IMR-90 (cell line): ENCODE data around the gene ARF5. TPM values are rescaled to one million over a fixed set of nuclear protein-coding genes. Genes with fewer than 3 reads are reported as not detected.

Experiments used
- ATAC-seq: fragments of 200-7000 bp; cut with Tn5 transposase; 2 replicates; pipeline ENCODE4 v1.9.1; 2020; ENCODE audit warnings: low read depth, mild to moderate bottlenecking, moderate library complexity
- Bru-seq: library from RNA; stranded (reverse); fragments of 400-500 nt; gene quantifications from one replicate; lab custom pipeline; 2021; lab: Mats Ljungman, UMichigan
- BruChase-seq, 2 experiments: library from RNA; stranded (reverse); fragments of 400-500 nt; gene quantifications; one replicate each; lab custom pipeline; 2021; lab: Mats Ljungman, UMichigan
- BruUV-seq: library from RNA; stranded (reverse); fragments of 400-500 nt; replicated peaks from 2 replicates; lab custom pipeline; 2021; lab: Mats Ljungman, UMichigan
- CTCF ChIA-PET: fragments of 300-600 bp; formaldehyde crosslinking; extraction: SDS; loops from one replicate; lab custom pipeline; 2021; ENCODE audit warnings: antibody characterized with exemption; lab: Yijun Ruan, JAX
- POLR2A ChIA-PET: fragments of 300-600 bp; sonication (Branson Sonifier 250); formaldehyde crosslinking; loops from one replicate; lab custom pipeline; 2022; ENCODE audit warnings: antibody characterized with exemption; ENCODE audit not compliant: unreplicated experiment; lab: Charles Lee
- DNase-seq: peaks from one replicate; pipeline ENCODE4 v3.0.0; 2013
- H2AFZ ChIP-seq: replicated peaks from 2 replicates; pipeline ENCODE3; 2013; ENCODE audit warnings: low read length, mild to moderate bottlenecking; ENCODE audit not compliant: poor library complexity
- H2AK5ac ChIP-seq: 2 replicates; pipeline ENCODE4 v1.6.1; 2013; ENCODE audit warnings: low read depth, low read length, inconsistent platforms
- H2AK9ac ChIP-seq: replicated peaks from 2 replicates; pipeline ENCODE3; 2013; ENCODE audit warnings: mild to moderate bottlenecking, low read depth, low read length, moderate library complexity; ENCODE audit not compliant: poor library complexity
- H2BK120ac ChIP-seq: 2 replicates; pipeline ENCODE4 v1.6.1; 2013; ENCODE audit warnings: low read depth, low read length, inconsistent platforms
- H2BK15ac ChIP-seq: 3 replicates; pipeline ENCODE4 v1.6.1; 2013; ENCODE audit warnings: low read depth, low read length, inconsistent platforms
- H2BK20ac ChIP-seq: 2 replicates; pipeline ENCODE4 v1.6.1; 2013; ENCODE audit warnings: low read depth, mild to moderate bottlenecking, inconsistent platforms, low read length, moderate library complexity
- H2BK5ac ChIP-seq: 2 replicates; pipeline ENCODE4 v1.6.1; 2013; ENCODE audit warnings: mild to moderate bottlenecking, low read depth, low read length, inconsistent platforms; ENCODE audit not compliant: poor library complexity, severe bottlenecking
- H3K14ac ChIP-seq: replicated peaks from 2 replicates; pipeline ENCODE4 v1.6.1; 2013; ENCODE audit warnings: low read depth, low read length, inconsistent platforms
- H3K18ac ChIP-seq: 2 replicates; pipeline ENCODE4 v1.6.1; 2013; ENCODE audit warnings: low read depth, low read length, control low read depth
- H3K23ac ChIP-seq: 2 replicates; pipeline ENCODE4 v1.6.1; 2013; ENCODE audit warnings: low read depth, low read length, inconsistent platforms
- H3K27ac ChIP-seq: 2 replicates; pipeline ENCODE4 v1.5.1; 2013; ENCODE audit warnings: mild to moderate bottlenecking, control low read depth, low read length; ENCODE audit not compliant: insufficient read depth
- H3K27me3 ChIP-seq: 2 replicates; pipeline ENCODE4 v1.6.1; 2013; ENCODE audit warnings: low read length; ENCODE audit not compliant: control insufficient read depth, insufficient read depth
- H3K36me3 ChIP-seq: 2 replicates; pipeline ENCODE4 v1.6.1; 2013; ENCODE audit warnings: low read length, mixed read lengths; ENCODE audit not compliant: control insufficient read depth, insufficient read depth
- H3K4ac ChIP-seq: 2 replicates; pipeline ENCODE4 v1.6.1; 2013; ENCODE audit warnings: low read depth, low read length, inconsistent platforms
- H3K4me1 ChIP-seq: 2 replicates; pipeline ENCODE4 v1.6.1; 2013; ENCODE audit warnings: low read length, mixed read lengths; ENCODE audit not compliant: control insufficient read depth, insufficient read depth
- H3K4me2 ChIP-seq: 2 replicates; pipeline ENCODE4 v1.6.1; 2013; ENCODE audit warnings: low read depth, mild to moderate bottlenecking, control low read depth, low read length, moderate library complexity
- H3K4me3 ChIP-seq: 2 replicates; pipeline ENCODE4 v1.5.1; 2013; ENCODE audit warnings: low read depth, mild to moderate bottlenecking, control low read depth, low read length, moderate library complexity; ENCODE audit not compliant: insufficient read depth
- H3K56ac ChIP-seq: 2 replicates; pipeline ENCODE4 v1.6.1; 2013; ENCODE audit warnings: low read length, inconsistent platforms; ENCODE audit not compliant: insufficient read depth; ENCODE audit errors: extremely low read depth
- H3K79me1 ChIP-seq, 2 experiments: 2 replicates each; pipeline ENCODE4 v1.6.1; 2013; ENCODE audit warnings: low read length in 2 of 2, inconsistent platforms in 1 of 2, low read depth in 1 of 2
- H3K9ac ChIP-seq: 2 replicates; pipeline ENCODE4 v1.6.1; 2013; ENCODE audit warnings: low read depth, low read length, control low read depth
- H3K9me1 ChIP-seq: 2 replicates; pipeline ENCODE4 v1.6.1; 2013; ENCODE audit warnings: low read length, inconsistent platforms; ENCODE audit not compliant: insufficient read depth
- H3K9me3 ChIP-seq: 2 replicates; pipeline ENCODE4 v1.6.1; 2013; ENCODE audit warnings: low read length; ENCODE audit not compliant: control insufficient read depth, insufficient read depth
- H4K20me1 ChIP-seq: 2 replicates; pipeline ENCODE4 v1.6.1; 2013; ENCODE audit warnings: low read length, inconsistent platforms; ENCODE audit not compliant: insufficient read depth
- H4K5ac ChIP-seq: 2 replicates; pipeline ENCODE4 v1.6.1; 2013; ENCODE audit warnings: mild to moderate bottlenecking, low read depth, low read length, control low read depth
- H4K8ac ChIP-seq, 2 experiments: 2 replicates each; pipeline ENCODE4 v1.6.1; 2013; ENCODE audit warnings: low read depth in 2 of 2, low read length in 2 of 2, control low read depth in 1 of 2, inconsistent platforms in 1 of 2
- H4K91ac ChIP-seq: 2 replicates; pipeline ENCODE4 v1.6.1; 2013; ENCODE audit warnings: low read depth, low read length, inconsistent platforms; ENCODE audit not compliant: insufficient read depth
- BHLHE40 ChIP-seq: fragments of 150-350 bp; IDR thresholded peaks from 2 replicates; pipeline ENCODE4 v1.6.1; 2016; ENCODE audit warnings: mild to moderate bottlenecking, low read depth, low read length
- FOS ChIP-seq: fragments of 150-350 bp; IDR thresholded peaks from 2 replicates; pipeline ENCODE4 v1.6.1; 2016; ENCODE audit warnings: low read depth, low read length
- MAZ ChIP-seq: IDR thresholded peaks from 2 replicates; pipeline ENCODE4 v1.6.1; 2012; ENCODE audit warnings: low read depth, mild to moderate bottlenecking, low read length, improper control_type of control experiment, moderate library complexity, borderline replicate concordance
- POLR2A ChIP-seq: IDR thresholded peaks from 2 replicates; pipeline ENCODE4 v1.6.1; 2012; ENCODE audit warnings: mild to moderate bottlenecking, low read depth, low read length
- WGBS, 2 experiments: methylation state at CpG; one replicate each; pipeline versions ENCODE4 v1.1.5 to v1.1.7; 2013; ENCODE audit warnings: missing lambda C conversion rate in 2 of 2; ENCODE audit not compliant: insufficient read length in 1 of 2; ENCODE audit errors: extremely low coverage in 2 of 2; 5-methylcytosine and 5-hydroxymethylcytosine counted together
- dilution Hi-C: fragments of 300-500 bp; cut with HindIII; formaldehyde crosslinking; loops from one replicate; pipeline ENCODE4 v1.14.3; 2018; ENCODE audit warnings: low sequenced_read_pairs; ENCODE audit not compliant: unreplicated experiment
- in situ Hi-C: fragments of 300-500 bp; cut with MboI; formaldehyde crosslinking; loops from 3 replicates; pipeline ENCODE4 v1.14.3; 2019; ENCODE audit warnings: low sequenced_read_pairs, inconsistent platforms, mixed read lengths
- intact Hi-C: fragments of 100-400 bp; cut with micrococcal nuclease; formaldehyde crosslinking; loops from 2 replicates; pipeline ENCODE4 v1.10.0; 2022
- long read RNA-seq: library from polyadenylated mRNA; unstranded; transcript quantifications from one replicate; pipeline ENCODE4 v2.0.0, GENCODE V29; 2021; ENCODE audit not compliant: unreplicated experiment
- polyA plus RNA-seq, 3 experiments: library from polyadenylated mRNA; depleted of rRNA; stranded (reverse); fragments of >200 nt; gene quantifications; 2 replicates each; pipeline ENCODE4 v1.2.3, GENCODE V29; 2012; ENCODE audit warnings: low replicate concordance in 1 of 3
- total RNA-seq: library from RNA; depleted of rRNA; stranded (reverse); fragments of >200 nt; gene quantifications from 2 replicates; pipeline ENCODE4 v1.2.3, GENCODE V29; 2012; rRNA removed

Gene ARF5
- 113 and 128 TPM in 2 replicates for total RNA-seq
- 274 and 288 TPM in 2 replicates for polyA plus RNA-seq (2012; rRNA removed)
- polyA plus RNA-seq (2012; cell fraction: cytosol; rRNA removed), result 222 and 398 TPM in 2 replicates
- 164 and 280 TPM in 2 replicates for polyA plus RNA-seq (2012; cell fraction: nucleus; rRNA removed; ENCODE audit: low replicate concordance)
- percentile 72 among the genes with signal in this experiment for Bru-seq, nascent RNA
- percentile 81 among the genes with signal in this experiment for BruChase-seq, experiment 1, labeled RNA remaining after a 6-hour chase
- percentile 67 among the genes with signal in this experiment for BruChase-seq, experiment 2, labeled RNA remaining after a 2-hour chase
- long read RNA-seq, transcript ARF5-201 (6 exons, 1,103 nt), result major isoform, 63 of 76 reads
- long read RNA-seq, partial matches to known transcripts, result 11 of 76 reads
- long read RNA-seq, other reads (novel, unspliced or antisense), result 2 of 76 reads

GRCh38 chr7:127588019-127588696 is at the start of gene ARF5:
Gene ARF5, plus strand, starts transcription at chr7:127588411. Its CDS starts 88 bp downstream, at chr7:127588499.
- H3K9me1 ChIP-seq, result peaks cover 17% of the 10 kb centered on the region
- H3K4me1 ChIP-seq, result peaks cover 19% of the 10 kb centered on the region
- H3K4me2 ChIP-seq, result peak within 1 kb of the TSS; percentile 96
- TF ChIP-seq FOS, result no peak
- TF ChIP-seq POLR2A, result peak; percentile 62
- peak; percentile 67 for TF ChIP-seq BHLHE40
- peak; percentile 64; the same call in 1 of the 2 replicates for TF ChIP-seq MAZ
- no peaks in the 10 kb centered on the region for H3K9me3 ChIP-seq
- ChIA-PET POLR2A (interaction anchor here (0.6 kb wide), 2 partner anchors 68 to 124 kb away, joined by 4 to 9 read pairs; no protein-coding TSS in a partner anchor), CTCF (interaction anchor here (1.1 to 2.0 kb wide), 3 partner anchors 10 to 622 kb away, joined by 3 to 7 read pairs (median 5); no protein-coding TSS in a partner anchor)
- DNase-seq (peak; percentile 72), ATAC-seq (peak; percentile 79)
- peak within 1 kb of the TSS; percentile 96 for H4K5ac ChIP-seq
- H3K4ac ChIP-seq, result peak within 1 kb of the TSS; percentile 89
- H4K20me1 ChIP-seq, result peaks cover 20% of the 10 kb centered on the region
- H3K36me3 ChIP-seq, result peaks cover 14% of the 10 kb centered on the region
- H3K14ac ChIP-seq, result peak within 1 kb of the TSS; percentile 96
- H2AK5ac ChIP-seq, result peak within 1 kb of the TSS; percentile 60
- H2AK9ac ChIP-seq, result peak within 1 kb of the TSS; percentile 92
- H2BK20ac ChIP-seq, result no peak within 1 kb of the TSS
- dilution Hi-C loops (no loop called here), in situ Hi-C loops (no loop called here), intact Hi-C loops (loop anchor here (2.0 to 10.0 kb wide), 5 partner anchors 45 to 621 kb away; partner anchors contain the start of genes LRRC4 and ZNF800)
- peak within 1 kb of the TSS; percentile 80 for H3K4me3 ChIP-seq
- H3K23ac ChIP-seq, result peak within 1 kb of the TSS; percentile 79
- 3% methylated on average over 30 of the region's 77 CpGs; no CpG with 5 or more reads in 1 of the 2 experiments for WGBS, 2 experiments
- H3K27ac ChIP-seq, result peak within 1 kb of the TSS; percentile 83
- peak within 1 kb of the TSS; percentile 57 for H4K91ac ChIP-seq
- peak within 1 kb of the TSS; percentile 24; the same call in 1 of the 2 replicates for H3K56ac ChIP-seq
- no peaks in the 10 kb centered on the region for H3K27me3 ChIP-seq
- H2BK15ac ChIP-seq, result no peak within 1 kb of the TSS; the same call in 2 of the 3 replicates
- H2BK5ac ChIP-seq, result peak within 1 kb of the TSS; percentile 67
- peak within 1 kb of the TSS; percentile 99 for H2AFZ ChIP-seq
- peak within 1 kb of the TSS; percentile 92 for H3K9ac ChIP-seq
- peak within 1 kb of the TSS; percentile 59 to 97 for H4K8ac ChIP-seq
- H3K79me1 ChIP-seq, result peaks cover 25 to 53% of the 10 kb centered on the region in 2 experiments
- peak within 1 kb of the TSS; percentile 20; the same call in 1 of the 2 replicates for H2BK120ac ChIP-seq
- BruUV-seq, result no TSS peak
- peak within 1 kb of the TSS; percentile 78 for H3K18ac ChIP-seq
